K562 (cell line): ENCODE data around the gene ATP1A2. TPM values are rescaled to one million over a fixed set of nuclear protein-coding genes. Genes with fewer than 3 reads are reported as not detected.

Experiments
- ATAC-seq: fragments of 200-7000 bp; cut with Tn5 transposase; 3 replicates; pipeline ENCODE4 v1.9.1; 2020; ENCODE audit warnings: moderate library complexity
- BruUV-seq: library from RNA; stranded (reverse); fragments of 400-500 nt; replicated peaks from 2 replicates; lab custom pipeline; 2021; lab: Mats Ljungman, UMichigan
- CTCF ChIA-PET: fragments of 300-600 bp; formaldehyde crosslinking; extraction: SDS; loops from one replicate; lab custom pipeline; 2021; ENCODE audit warnings: low intra/inter-chr PET ratio; lab: Yijun Ruan, JAX
- POLR2A ChIA-PET: fragments of 300-600, 350-650 bp; sonication (Branson Sonifier 250); formaldehyde crosslinking; extraction: SDS; loops from one replicate; lab custom pipeline; 2021; ENCODE audit warnings: antibody characterized with exemption, inconsistent platforms; lab: Yijun Ruan, JAX
- DNase-seq, 4 experiments: peaks; one replicate each; pipeline versions ENCODE4 v3.0.0 to v3.0.0-alpha.2; 2011 to 2018; ENCODE audit warnings: low spot score in 3 of 4, mixed read lengths in 3 of 4; ENCODE audit errors: extremely low read depth in 1 of 4
- FAIRE-seq: peaks from 2 replicates; lab custom pipeline; 2011; peaks lifted over from hg19 to GRCh38; lab: Jason Lieb, UNC
- H2AFZ ChIP-seq: 2 replicates; pipeline ENCODE4 v1.6.0; 2011; ENCODE audit warnings: low read depth, low read length, control low read depth, inconsistent platforms
- H3K27ac ChIP-seq: fragments of 200-600 bp; 3 replicates; pipeline ENCODE4 v1.8.0; 2011; ENCODE audit warnings: low read depth, mild to moderate bottlenecking, control low read depth, inconsistent platforms, low read length, moderate library complexity, mixed read lengths; ENCODE audit errors: extremely low read depth
- H3K27me3 ChIP-seq, 2 experiments: fragments of 300-600 bp in 1 of 2; 2 replicates in 1 of 2; 3 replicates in 1 of 2; pipeline versions ENCODE4 v1.6.0 to v1.8.0; 2011; ENCODE audit warnings: inconsistent platforms in 2 of 2, low read length in 2 of 2, mild to moderate bottlenecking in 1 of 2, mixed read lengths in 1 of 2, moderate library complexity in 1 of 2; ENCODE audit not compliant: control insufficient read depth in 2 of 2, insufficient read depth in 2 of 2
- H3K36me3 ChIP-seq: fragments of 300-600 bp; 3 replicates; pipeline ENCODE4 v1.8.0; 2011; ENCODE audit warnings: mild to moderate bottlenecking, low read length, inconsistent platforms; ENCODE audit not compliant: control insufficient read depth, insufficient read depth
- H3K4me1 ChIP-seq, 2 experiments: fragments of 200-600 bp in 1 of 2; replicated peaks in 1 of 2; 2 replicates in 1 of 2; 3 replicates in 1 of 2; pipeline versions ENCODE4 v1.5.1 to v1.8.0; 2011; ENCODE audit warnings: inconsistent platforms in 2 of 2, low read length in 2 of 2, mild to moderate bottlenecking in 1 of 2, mixed read lengths in 1 of 2, moderate library complexity in 1 of 2; ENCODE audit not compliant: control insufficient read depth in 2 of 2, insufficient read depth in 2 of 2
- H3K4me2 ChIP-seq: 2 replicates; pipeline ENCODE4 v1.6.1; 2011; ENCODE audit warnings: low read length, control low read depth, inconsistent platforms, mixed read lengths; ENCODE audit not compliant: insufficient read depth
- H3K4me3 ChIP-seq: fragments of 200-600 bp; sonication (generic), shearing (Covaris generic); 2 replicates; pipeline ENCODE4 v1.5.1; 2016; ENCODE audit warnings: control low read depth, inconsistent platforms
- H3K79me2 ChIP-seq: fragments of 200-600 bp; 3 replicates; pipeline ENCODE4 v1.8.0; 2011; ENCODE audit warnings: low read length, inconsistent platforms; ENCODE audit not compliant: control insufficient read depth, insufficient read depth
- H3K9ac ChIP-seq, 2 experiments: 2 replicates each; pipeline versions ENCODE4 v1.6.0 to v1.6.1; 2011; ENCODE audit warnings: low read depth in 2 of 2, low read length in 2 of 2, control low read depth in 1 of 2, inconsistent platforms in 1 of 2, mild to moderate bottlenecking in 1 of 2, mixed read lengths in 1 of 2; ENCODE audit not compliant: insufficient read depth in 1 of 2
- H3K9me1 ChIP-seq: one replicate; pipeline ENCODE4 v1.6.0; 2011; ENCODE audit warnings: inconsistent platforms, mild to moderate bottlenecking, low read length, moderate library complexity; ENCODE audit not compliant: control insufficient read depth, insufficient read depth
- H3K9me3 ChIP-seq: replicated peaks from 2 replicates; pipeline ENCODE4 v1.5.1; 2011; ENCODE audit warnings: low read depth, low read length, inconsistent platforms; ENCODE audit not compliant: control insufficient read depth, insufficient read depth
- H4K20me1 ChIP-seq: replicated peaks from 2 replicates; pipeline ENCODE4 v1.6.1; 2011; ENCODE audit warnings: low read length, inconsistent platforms, mixed read lengths; ENCODE audit not compliant: control insufficient read depth, insufficient read depth
- SAFB2 ChIP-seq: fragments of 200-400 bp; formaldehyde crosslinking; IDR thresholded peaks from 2 replicates; pipeline ENCODE4 v1.6.1; 2018; ENCODE audit warnings: borderline replicate concordance, low read length, low read depth, moderate library complexity; ENCODE audit not compliant: severe bottlenecking
- SP1 ChIP-seq: sonication (generic); formaldehyde crosslinking; IDR thresholded peaks from 2 replicates; pipeline ENCODE4 v1.8.1; 2022; ENCODE audit warnings: mild to moderate bottlenecking, missing genetic modification reagents
- WGBS: fragments of 100-300 bp; shearing (Covaris generic); methylation state at CpG from one replicate; pipeline ENCODE4 v1.1.6; 2016; ENCODE audit warnings: low coverage, mixed read lengths; ENCODE audit not compliant: insufficient coverage; ENCODE audit errors: missing lambda C conversion rate; 5-methylcytosine and 5-hydroxymethylcytosine counted together
- in situ Hi-C: fragments of 300-500 bp; cut with MboI; formaldehyde crosslinking; loops from 4 replicates; pipeline ENCODE4 v1.15.0; 2018; ENCODE audit warnings: inconsistent platforms, mixed read lengths
- intact Hi-C: fragments of 100-400 bp; cut with micrococcal nuclease; formaldehyde crosslinking; loops from 2 replicates; pipeline ENCODE4 v1.14.2; 2022
- polyA plus RNA-seq, 8 experiments: library from polyadenylated mRNA; depleted of rRNA in 4 of 8; stranded (reverse) in 5 of 8; unstranded in 3 of 8; fragments of >200 nt; fragmentation: Nextera tagmentation in 2 of 8; fragmentation: Illumina TruSeq in 1 of 8; extraction: Ambion mirVana in 2 of 8; extraction: Trizol in 1 of 8; gene quantifications; 2 replicates each; pipeline versions ENCODE4 v1.2.1 to v1.2.3, GENCODE V29; 2011 to 2014; ENCODE audit warnings: inconsistent platforms in 1 of 8, missing spikeins in 1 of 8
- total RNA-seq, 7 experiments: library from RNA; depleted of rRNA in 6 of 7; stranded (reverse); fragments of >200 nt in 6 of 7; fragmentation: Illumina TruSeq in 2 of 7; extraction: Trizol in 2 of 7; gene quantifications; 2 replicates each; pipeline versions ENCODE4 v1.2.1 to v1.2.3, GENCODE V29; 2011 to 2021; ENCODE audit warnings: low replicate concordance in 1 of 7
- TF ChIP-seq, protein P1 (sequence below): fragments of 450-650 bp; IDR thresholded peaks from 2 replicates; pipeline ENCODE4 v1.6.1; 2016; ENCODE audit warnings: mild to moderate bottlenecking, moderate library complexity
- TF ChIP-seq, protein P2 (sequence below): fragments of 150-350 bp; conservative IDR thresholded peaks from 2 replicates; pipeline ENCODE4 v1.6.1; 2014; ENCODE audit warnings: low read length

Gene ATP1A2
- total and polyA plus RNA-seq, 9 of the 15 experiments (the other 6 are each of a cell fraction or from before 2014, with no cell fraction given) = 0.04 to 0.11 (median 0.09) TPM; not detected in 6

DNA sequence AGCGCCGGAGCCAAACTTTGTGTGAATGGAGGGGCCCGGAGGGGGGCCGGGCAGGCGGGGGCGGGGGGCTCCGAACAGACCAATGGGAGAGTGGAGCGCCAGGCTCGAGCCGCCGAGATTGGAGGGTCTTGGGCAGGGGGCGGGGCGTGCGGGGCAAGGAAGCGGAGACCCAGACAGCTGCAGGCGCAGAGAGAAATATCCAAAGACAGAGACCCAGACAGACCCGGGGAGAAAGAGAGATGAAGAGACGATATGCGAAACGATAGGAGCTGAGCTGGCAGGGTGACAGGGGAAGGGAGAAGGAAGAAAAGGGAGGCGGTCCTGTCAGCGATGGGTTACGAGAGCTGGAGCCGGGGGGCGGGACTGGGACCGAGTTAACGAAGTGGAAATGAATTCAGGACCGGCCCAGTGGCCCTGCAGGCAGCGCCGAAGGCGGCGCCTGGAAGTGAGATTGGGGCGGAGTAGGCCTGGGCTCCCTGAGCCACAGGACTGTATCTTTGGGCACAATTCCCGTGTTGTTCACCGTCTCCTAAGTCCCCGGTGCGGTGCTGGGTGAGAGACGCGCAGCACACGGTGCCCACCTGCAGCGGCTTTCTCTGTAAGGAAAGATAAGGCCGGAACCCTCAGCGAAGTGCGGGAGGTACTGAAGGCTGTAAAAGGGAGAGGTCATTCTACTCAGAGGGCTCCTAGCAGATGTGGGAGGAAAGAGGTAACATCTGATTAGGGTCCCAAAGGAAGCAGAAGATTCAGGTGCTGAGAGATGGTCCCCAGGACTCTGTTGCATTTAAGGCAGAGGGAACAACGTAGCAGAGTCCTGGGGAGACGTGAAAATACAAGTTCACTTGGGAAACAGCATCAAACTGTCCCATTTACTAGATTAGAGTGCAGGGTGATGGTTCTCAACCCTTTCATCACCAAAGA lies 45.1 kb upstream of the ATP1A2 start:
- WGBS = under 1% methylated on average over 35 of the region's 46 CpGs
- TF ChIP-seq, protein P1, sequence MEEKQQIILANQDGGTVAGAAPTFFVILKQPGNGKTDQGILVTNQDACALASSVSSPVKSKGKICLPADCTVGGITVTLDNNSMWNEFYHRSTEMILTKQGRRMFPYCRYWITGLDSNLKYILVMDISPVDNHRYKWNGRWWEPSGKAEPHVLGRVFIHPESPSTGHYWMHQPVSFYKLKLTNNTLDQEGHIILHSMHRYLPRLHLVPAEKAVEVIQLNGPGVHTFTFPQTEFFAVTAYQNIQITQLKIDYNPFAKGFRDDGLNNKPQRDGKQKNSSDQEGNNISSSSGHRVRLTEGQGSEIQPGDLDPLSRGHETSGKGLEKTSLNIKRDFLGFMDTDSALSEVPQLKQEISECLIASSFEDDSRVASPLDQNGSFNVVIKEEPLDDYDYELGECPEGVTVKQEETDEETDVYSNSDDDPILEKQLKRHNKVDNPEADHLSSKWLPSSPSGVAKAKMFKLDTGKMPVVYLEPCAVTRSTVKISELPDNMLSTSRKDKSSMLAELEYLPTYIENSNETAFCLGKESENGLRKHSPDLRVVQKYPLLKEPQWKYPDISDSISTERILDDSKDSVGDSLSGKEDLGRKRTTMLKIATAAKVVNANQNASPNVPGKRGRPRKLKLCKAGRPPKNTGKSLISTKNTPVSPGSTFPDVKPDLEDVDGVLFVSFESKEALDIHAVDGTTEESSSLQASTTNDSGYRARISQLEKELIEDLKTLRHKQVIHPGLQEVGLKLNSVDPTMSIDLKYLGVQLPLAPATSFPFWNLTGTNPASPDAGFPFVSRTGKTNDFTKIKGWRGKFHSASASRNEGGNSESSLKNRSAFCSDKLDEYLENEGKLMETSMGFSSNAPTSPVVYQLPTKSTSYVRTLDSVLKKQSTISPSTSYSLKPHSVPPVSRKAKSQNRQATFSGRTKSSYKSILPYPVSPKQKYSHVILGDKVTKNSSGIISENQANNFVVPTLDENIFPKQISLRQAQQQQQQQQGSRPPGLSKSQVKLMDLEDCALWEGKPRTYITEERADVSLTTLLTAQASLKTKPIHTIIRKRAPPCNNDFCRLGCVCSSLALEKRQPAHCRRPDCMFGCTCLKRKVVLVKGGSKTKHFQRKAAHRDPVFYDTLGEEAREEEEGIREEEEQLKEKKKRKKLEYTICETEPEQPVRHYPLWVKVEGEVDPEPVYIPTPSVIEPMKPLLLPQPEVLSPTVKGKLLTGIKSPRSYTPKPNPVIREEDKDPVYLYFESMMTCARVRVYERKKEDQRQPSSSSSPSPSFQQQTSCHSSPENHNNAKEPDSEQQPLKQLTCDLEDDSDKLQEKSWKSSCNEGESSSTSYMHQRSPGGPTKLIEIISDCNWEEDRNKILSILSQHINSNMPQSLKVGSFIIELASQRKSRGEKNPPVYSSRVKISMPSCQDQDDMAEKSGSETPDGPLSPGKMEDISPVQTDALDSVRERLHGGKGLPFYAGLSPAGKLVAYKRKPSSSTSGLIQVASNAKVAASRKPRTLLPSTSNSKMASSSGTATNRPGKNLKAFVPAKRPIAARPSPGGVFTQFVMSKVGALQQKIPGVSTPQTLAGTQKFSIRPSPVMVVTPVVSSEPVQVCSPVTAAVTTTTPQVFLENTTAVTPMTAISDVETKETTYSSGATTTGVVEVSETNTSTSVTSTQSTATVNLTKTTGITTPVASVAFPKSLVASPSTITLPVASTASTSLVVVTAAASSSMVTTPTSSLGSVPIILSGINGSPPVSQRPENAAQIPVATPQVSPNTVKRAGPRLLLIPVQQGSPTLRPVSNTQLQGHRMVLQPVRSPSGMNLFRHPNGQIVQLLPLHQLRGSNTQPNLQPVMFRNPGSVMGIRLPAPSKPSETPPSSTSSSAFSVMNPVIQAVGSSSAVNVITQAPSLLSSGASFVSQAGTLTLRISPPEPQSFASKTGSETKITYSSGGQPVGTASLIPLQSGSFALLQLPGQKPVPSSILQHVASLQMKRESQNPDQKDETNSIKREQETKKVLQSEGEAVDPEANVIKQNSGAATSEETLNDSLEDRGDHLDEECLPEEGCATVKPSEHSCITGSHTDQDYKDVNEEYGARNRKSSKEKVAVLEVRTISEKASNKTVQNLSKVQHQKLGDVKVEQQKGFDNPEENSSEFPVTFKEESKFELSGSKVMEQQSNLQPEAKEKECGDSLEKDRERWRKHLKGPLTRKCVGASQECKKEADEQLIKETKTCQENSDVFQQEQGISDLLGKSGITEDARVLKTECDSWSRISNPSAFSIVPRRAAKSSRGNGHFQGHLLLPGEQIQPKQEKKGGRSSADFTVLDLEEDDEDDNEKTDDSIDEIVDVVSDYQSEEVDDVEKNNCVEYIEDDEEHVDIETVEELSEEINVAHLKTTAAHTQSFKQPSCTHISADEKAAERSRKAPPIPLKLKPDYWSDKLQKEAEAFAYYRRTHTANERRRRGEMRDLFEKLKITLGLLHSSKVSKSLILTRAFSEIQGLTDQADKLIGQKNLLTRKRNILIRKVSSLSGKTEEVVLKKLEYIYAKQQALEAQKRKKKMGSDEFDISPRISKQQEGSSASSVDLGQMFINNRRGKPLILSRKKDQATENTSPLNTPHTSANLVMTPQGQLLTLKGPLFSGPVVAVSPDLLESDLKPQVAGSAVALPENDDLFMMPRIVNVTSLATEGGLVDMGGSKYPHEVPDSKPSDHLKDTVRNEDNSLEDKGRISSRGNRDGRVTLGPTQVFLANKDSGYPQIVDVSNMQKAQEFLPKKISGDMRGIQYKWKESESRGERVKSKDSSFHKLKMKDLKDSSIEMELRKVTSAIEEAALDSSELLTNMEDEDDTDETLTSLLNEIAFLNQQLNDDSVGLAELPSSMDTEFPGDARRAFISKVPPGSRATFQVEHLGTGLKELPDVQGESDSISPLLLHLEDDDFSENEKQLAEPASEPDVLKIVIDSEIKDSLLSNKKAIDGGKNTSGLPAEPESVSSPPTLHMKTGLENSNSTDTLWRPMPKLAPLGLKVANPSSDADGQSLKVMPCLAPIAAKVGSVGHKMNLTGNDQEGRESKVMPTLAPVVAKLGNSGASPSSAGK = no peak
- TF ChIP-seq SP1 (CRISPR knock-in tag) (0 out of 2 replicates have a peak, but pooled peaks have one; percentile 22), SAFB2 (no peak)
- TF ChIP-seq, protein P2, sequence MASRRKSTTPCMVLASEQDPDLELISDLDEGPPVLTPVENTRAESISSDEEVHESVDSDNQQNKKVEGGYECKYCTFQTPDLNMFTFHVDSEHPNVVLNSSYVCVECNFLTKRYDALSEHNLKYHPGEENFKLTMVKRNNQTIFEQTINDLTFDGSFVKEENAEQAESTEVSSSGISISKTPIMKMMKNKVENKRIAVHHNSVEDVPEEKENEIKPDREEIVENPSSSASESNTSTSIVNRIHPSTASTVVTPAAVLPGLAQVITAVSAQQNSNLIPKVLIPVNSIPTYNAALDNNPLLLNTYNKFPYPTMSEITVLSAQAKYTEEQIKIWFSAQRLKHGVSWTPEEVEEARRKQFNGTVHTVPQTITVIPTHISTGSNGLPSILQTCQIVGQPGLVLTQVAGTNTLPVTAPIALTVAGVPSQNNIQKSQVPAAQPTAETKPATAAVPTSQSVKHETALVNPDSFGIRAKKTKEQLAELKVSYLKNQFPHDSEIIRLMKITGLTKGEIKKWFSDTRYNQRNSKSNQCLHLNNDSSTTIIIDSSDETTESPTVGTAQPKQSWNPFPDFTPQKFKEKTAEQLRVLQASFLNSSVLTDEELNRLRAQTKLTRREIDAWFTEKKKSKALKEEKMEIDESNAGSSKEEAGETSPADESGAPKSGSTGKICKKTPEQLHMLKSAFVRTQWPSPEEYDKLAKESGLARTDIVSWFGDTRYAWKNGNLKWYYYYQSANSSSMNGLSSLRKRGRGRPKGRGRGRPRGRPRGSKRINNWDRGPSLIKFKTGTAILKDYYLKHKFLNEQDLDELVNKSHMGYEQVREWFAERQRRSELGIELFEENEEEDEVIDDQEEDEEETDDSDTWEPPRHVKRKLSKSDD = no peak

More for the DNA sequence above, 45.1 kb upstream of the ATP1A2 start:
- no peaks in the 10 kb centered on the region for H3K79me2 ChIP-seq
- H2AFZ ChIP-seq = peak overlapping the region; percentile 46; the same call in 1 of the 2 replicates
- H4K20me1 ChIP-seq = no peaks in the 10 kb centered on the region
- no peaks in the 10 kb centered on the region for H3K36me3 ChIP-seq
- peaks cover 14 to 34% of the 10 kb centered on the region in 2 experiments; a peak in 3 of 5 replicates for H3K27me3 ChIP-seq
- peak overlapping the region; percentile 26 for H3K4me2 ChIP-seq
- POLR2A ChIA-PET = interaction anchor here (0.6 to 1.0 kb wide), 4 partner anchors 8 to 190 kb away, joined by 3 to 4 read pairs (median 4); no protein-coding TSS in a partner anchor
- H3K4me1 ChIP-seq = peaks cover 0 to 13% of the 10 kb centered on the region in 2 experiments; a peak in 3 of 5 replicates
- peak overlapping the region in 1 of 2 experiments; percentile 11; a peak in 1 of 4 replicates for H3K9ac ChIP-seq
- H3K27ac ChIP-seq = no peak overlapping the region
- H3K9me1 ChIP-seq = no peaks in the 10 kb centered on the region
- H3K4me3 ChIP-seq = no peak overlapping the region; the same call in 1 of the 2 replicates
- no peak for FAIRE-seq
- in situ Hi-C loops = no loop called here
- BruUV-seq = no TSS peak
- no peaks in the 10 kb centered on the region for H3K9me3 ChIP-seq
- DNase-seq = peak; percentile 53 to 86 (median 82)
- peak; percentile 86 for ATAC-seq
- intact Hi-C loops = no loop called here
- CTCF ChIA-PET = interaction anchor here (0.7 kb wide), 1 partner anchor 66 kb away, joined by 4 read pairs; no protein-coding TSS in a partner anchor
